AG04450 (cell line): ENCODE measurements around the gene NCOA4. TPM values are rescaled to one million over a fixed set of nuclear protein-coding genes. Genes with fewer than 3 reads are reported as not detected.
"Not testable (repeated sequence)": the region's sequence is repeated elsewhere in the genome, so short reads cannot be mapped to it uniquely, and the experiment has no call there.

Experiments used
- CTCF ChIA-PET: fragments of 300-600, 350-600 bp; formaldehyde crosslinking; extraction: SDS; loops from one replicate; lab custom pipeline; 2022; ENCODE audit warnings: antibody characterized with exemption, inconsistent platforms; lab: Charles Lee
- POLR2A ChIA-PET: fragments of 350-600 bp; formaldehyde crosslinking; extraction: SDS; loops from one replicate; lab custom pipeline; 2021; ENCODE audit warnings: antibody characterized with exemption, inconsistent platforms; lab: Yijun Ruan, JAX
- DNase-seq: peaks from one replicate; pipeline ENCODE4 v3.0.0-alpha.2; 2011; ENCODE audit warnings: low read depth, low spot score
- H3K27ac ChIP-seq: one replicate; pipeline ENCODE4 v1.5.1; 2012; ENCODE audit warnings: low read depth, low read length, control low read depth
- H3K27me3 ChIP-seq: one replicate; pipeline ENCODE4 v1.6.0; 2012; ENCODE audit warnings: low read length; ENCODE audit not compliant: control insufficient read depth, insufficient read depth
- H3K4me3 ChIP-seq: 2 replicates; pipeline ENCODE4 v1.5.1; 2011; ENCODE audit warnings: mild to moderate bottlenecking, low read depth, low read length, control low read depth
- H3K9me3 ChIP-seq: 2 replicates; pipeline ENCODE4 v1.5.1; 2012; ENCODE audit warnings: low read length; ENCODE audit not compliant: control insufficient read depth, insufficient read depth
- polyA plus RNA-seq: library from polyadenylated mRNA; depleted of rRNA; stranded (reverse); fragments of >200 nt; gene quantifications from 2 replicates; pipeline ENCODE4 v1.2.3, GENCODE V29; 2011
- TF ChIP-seq, protein P1 (sequence below): IDR thresholded peaks from 2 replicates; pipeline ENCODE4 v1.5.1; 2011; ENCODE audit warnings: low read depth, low read length, control low read depth, inconsistent platforms

Gene NCOA4
- polyA plus RNA-seq, 1 experiment: 171 TPM

DNA sequence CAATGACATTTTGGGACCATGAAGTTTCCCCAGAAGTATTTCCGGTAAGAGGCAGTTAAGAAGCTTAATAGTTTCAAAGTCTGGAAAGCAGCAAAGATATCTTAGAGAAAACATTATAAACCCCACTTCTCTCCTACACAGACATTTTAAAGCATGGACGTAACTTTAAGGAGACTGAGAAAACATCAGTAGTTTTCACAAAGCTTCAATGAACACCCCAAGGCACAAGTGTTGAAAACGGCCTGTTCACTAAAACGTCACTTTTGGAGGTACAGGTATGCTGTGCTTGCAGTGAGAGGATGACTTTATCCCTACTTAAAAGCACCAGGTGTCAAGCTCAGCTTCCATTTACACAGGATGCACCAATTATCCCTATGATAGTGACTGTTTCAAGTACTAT lies 25.0 kb downstream of the NCOA4 start:
- POLR2A ChIA-PET: interaction anchor here (1.5 kb wide), 2 partner anchors 16 to 18 kb away, joined by 4 to 5 read pairs; no protein-coding TSS in a partner anchor
- no peaks in the 10 kb centered on the region for H3K9me3 ChIP-seq
- no peaks in the 10 kb centered on the region for H3K27me3 ChIP-seq
- TF ChIP-seq, protein P1, sequence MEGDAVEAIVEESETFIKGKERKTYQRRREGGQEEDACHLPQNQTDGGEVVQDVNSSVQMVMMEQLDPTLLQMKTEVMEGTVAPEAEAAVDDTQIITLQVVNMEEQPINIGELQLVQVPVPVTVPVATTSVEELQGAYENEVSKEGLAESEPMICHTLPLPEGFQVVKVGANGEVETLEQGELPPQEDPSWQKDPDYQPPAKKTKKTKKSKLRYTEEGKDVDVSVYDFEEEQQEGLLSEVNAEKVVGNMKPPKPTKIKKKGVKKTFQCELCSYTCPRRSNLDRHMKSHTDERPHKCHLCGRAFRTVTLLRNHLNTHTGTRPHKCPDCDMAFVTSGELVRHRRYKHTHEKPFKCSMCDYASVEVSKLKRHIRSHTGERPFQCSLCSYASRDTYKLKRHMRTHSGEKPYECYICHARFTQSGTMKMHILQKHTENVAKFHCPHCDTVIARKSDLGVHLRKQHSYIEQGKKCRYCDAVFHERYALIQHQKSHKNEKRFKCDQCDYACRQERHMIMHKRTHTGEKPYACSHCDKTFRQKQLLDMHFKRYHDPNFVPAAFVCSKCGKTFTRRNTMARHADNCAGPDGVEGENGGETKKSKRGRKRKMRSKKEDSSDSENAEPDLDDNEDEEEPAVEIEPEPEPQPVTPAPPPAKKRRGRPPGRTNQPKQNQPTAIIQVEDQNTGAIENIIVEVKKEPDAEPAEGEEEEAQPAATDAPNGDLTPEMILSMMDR: no peak
- CTCF ChIA-PET: interaction anchor here (0.7 to 2.0 kb wide), 2 partner anchors 16 to 23 kb away, joined by 3 to 8 read pairs; no protein-coding TSS in a partner anchor
- H3K27ac ChIP-seq: no peak overlapping the region
- H3K4me3 ChIP-seq: no peak overlapping the region
- DNase-seq: no peak

DNA sequence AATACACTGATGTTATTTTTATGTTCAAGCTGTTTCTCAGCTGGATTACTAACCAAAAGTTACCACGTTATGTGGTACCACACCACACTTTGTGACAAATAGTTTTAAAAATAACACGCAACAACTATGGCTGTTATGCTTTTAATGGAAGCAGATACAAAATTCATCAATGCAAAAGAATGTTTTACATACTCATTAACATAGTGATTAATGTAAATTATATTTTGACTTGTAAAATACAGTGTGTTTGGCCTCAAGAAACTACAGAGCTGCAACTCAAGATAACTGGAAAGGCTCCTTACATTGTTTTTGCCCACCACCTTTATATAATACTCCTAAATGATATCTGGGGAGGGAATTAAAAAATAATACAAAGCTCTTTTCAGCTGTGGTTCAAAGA lies 25.5 kb downstream of the NCOA4 start:
- Histone ChIP-seq H3K27ac (no peak overlapping the region), H3K9me3 (no peaks in the 10 kb centered on the region), H3K4me3 (no peak overlapping the region), H3K27me3 (no peaks in the 10 kb centered on the region)
- TF ChIP-seq, protein P1: no peak
- no peak for DNase-seq
- CTCF ChIA-PET: interaction anchor here (2.0 kb wide), 1 partner anchor 16 kb away, joined by 8 read pairs; no protein-coding TSS in a partner anchor
- POLR2A ChIA-PET: no interaction called here

DNA sequence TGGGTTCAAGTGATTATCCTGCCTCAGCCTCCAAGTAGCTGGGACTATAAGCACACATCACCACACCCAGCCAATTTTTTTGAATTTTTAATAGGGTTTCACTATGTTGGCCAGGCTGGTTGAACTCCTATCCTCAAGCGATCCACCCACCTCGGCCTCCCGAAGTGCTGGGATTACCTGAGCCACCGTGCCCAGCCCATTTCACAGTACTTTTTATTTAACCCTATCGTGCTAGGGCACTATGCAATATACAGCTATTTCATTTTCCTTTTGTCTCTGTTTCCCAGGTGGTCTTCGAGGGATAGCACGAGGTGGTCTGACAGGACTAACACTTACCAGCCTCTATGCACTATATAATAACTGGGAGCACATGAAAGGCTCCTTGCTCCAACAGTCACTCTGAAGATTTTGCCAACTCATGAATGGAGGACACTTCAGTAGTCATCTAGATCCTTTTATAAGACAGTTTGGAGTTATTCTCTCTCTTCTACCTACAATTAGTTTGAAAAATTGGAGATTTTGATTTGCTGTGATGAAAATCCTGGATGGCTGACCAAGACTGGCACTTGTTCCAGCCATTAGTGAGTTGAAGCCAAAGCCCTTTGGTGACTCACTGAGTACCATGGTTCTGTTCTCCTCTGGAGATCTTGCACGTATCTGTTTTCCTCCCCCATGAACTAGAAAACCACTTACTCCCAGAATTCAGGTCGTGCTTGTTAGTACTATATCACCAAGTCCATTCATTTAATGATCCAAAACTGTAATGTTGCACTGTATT lies 27.3 kb downstream of the NCOA4 start:
- Histone ChIP-seq H3K27me3 (no peaks in the 10 kb centered on the region), H3K9me3 (no peaks in the 10 kb centered on the region), H3K27ac (no peak overlapping the region), H3K4me3 (no peak overlapping the region)
- POLR2A ChIA-PET: interaction anchor here (0.7 kb wide), 1 partner anchor 26 kb away, joined by 5 read pairs; no protein-coding TSS in a partner anchor
- DNase-seq: no peak
- TF ChIP-seq, protein P1: no peak
- CTCF ChIA-PET: interaction anchor here (0.7 kb wide), 1 partner anchor 25 kb away, joined by 7 read pairs; no protein-coding TSS in a partner anchor

DNA sequence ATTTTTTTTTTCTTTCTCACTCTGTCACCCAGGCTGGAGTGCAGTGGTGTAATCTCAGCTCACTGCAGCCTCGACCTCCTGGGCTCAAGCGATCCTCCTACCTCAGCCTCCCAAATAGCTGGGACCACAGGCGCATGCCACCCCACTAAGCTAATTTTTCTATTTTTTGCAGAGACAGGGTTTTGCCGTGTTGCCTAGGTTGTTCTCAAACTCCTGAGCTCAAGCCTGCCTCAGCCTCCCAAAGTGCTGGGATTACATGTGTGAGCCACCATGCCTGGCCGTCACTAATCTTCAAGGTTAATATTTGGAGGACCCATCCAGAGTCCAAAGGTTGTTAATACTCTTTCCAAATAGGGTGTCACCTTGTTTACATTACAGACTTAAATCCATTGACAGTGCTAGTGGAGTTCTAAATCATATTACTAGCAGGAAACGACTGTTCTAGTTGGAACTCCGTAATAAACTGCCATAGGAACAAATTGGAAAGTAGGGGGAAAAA lies 28.2 kb downstream of the NCOA4 start:
- not testable (repeated sequence) for H3K9me3 ChIP-seq, DNase-seq, H3K27me3 ChIP-seq, H3K4me3 ChIP-seq, H3K27ac ChIP-seq
- CTCF ChIA-PET: interaction anchor here (1.5 kb wide), 1 partner anchor 27 kb away, joined by 7 read pairs; no protein-coding TSS in a partner anchor
- POLR2A ChIA-PET: interaction anchor here (1.0 kb wide), 1 partner anchor 30 kb away, joined by 3 read pairs; no protein-coding TSS in a partner anchor

DNA sequence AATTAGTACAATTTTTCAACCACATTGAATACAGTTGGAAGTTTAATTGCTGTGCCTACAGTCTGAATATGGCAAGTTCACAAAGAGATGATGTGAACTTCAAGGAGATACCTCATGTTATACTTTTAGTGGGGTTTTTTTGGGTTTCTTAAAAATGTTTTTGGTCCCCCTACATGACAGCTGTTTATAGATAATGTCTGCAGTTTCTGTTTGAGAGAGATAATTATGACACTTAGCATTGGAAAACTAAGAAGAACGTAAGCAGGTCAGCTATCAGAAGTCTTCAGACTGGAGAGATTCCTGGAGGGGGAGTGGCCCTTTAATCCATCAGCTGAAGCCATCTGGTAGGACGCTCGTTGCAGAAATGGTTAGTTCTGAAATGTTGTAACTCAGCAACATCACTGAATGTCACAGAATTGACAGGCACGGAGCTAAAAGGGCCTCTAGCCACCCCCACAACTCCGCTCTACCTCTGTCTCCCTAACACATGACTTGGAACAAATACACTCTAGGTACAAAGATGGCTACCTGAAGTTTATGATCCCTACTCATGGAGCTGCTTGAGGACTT lies 29.2 kb downstream of the NCOA4 start:
- Histone ChIP-seq H3K27ac (no peak overlapping the region), H3K27me3 (no peaks in the 10 kb centered on the region), H3K4me3 (no peak overlapping the region), H3K9me3 (no peaks in the 10 kb centered on the region)
- ChIA-PET CTCF (interaction anchor here (1.5 kb wide), 1 partner anchor 28 kb away, joined by 7 read pairs; no protein-coding TSS in a partner anchor), POLR2A (no interaction called here)
- TF ChIP-seq, protein P1: no peak
- no peak for DNase-seq
